Inferior parietal cortex (tissue), 1 donor: ENCODE results near the gene ARHGAP26.

Source experiments
- DNase-seq: peaks from one replicate; pipeline ENCODE4 v3.0.0-alpha.2; 2016; ENCODE audit errors: extremely low spot score

Gene ARHGAP26

GRCh38 chr5:142847898-142848790, 78.0 kb downstream of the ARHGAP26 start:
- no peak for DNase-seq

GRCh38 chr5:142849466-142849865, 79.3 kb downstream of the ARHGAP26 start:
- DNase-seq = no peak

GRCh38 chr5:142849880-142850279, 79.7 kb downstream of the ARHGAP26 start:
- no peak for DNase-seq

GRCh38 chr5:142851731-142852130, 81.6 kb downstream of the ARHGAP26 start:
- no peak for DNase-seq

GRCh38 chr5:142852416-142853198, 82.4 kb downstream of the ARHGAP26 start:
- DNase-seq = no peak

- no peak for DNase-seq
These were observed 83.5 kb downstream of the ARHGAP26 start for GRCh38 chr5:142853682-142854081.

GRCh38 chr5:142856269-142856782, 86.1 kb downstream of the ARHGAP26 start:
- DNase-seq = no peak

- no peak for DNase-seq
These were observed 87.2 kb downstream of the ARHGAP26 start for GRCh38 chr5:142857405-142857804.

- no peak for DNase-seq
These were observed 88.9 kb downstream of the ARHGAP26 start for GRCh38 chr5:142859037-142859436.

- DNase-seq = no peak
These were observed 90.1 kb downstream of the ARHGAP26 start for GRCh38 chr5:142860270-142860669.

GRCh38 chr5:142861011-142861410, 90.8 kb downstream of the ARHGAP26 start:
- DNase-seq = no peak

GRCh38 chr5:142862594-142862993, 92.4 kb downstream of the ARHGAP26 start:
- no peak for DNase-seq

- DNase-seq = no peak
These were observed 93.7 kb downstream of the ARHGAP26 start for GRCh38 chr5:142863856-142864255.

GRCh38 chr5:142864290-142865260, 94.4 kb downstream of the ARHGAP26 start:
- no peak for DNase-seq

- DNase-seq = no peak
These were observed 95.5 kb downstream of the ARHGAP26 start for GRCh38 chr5:142865631-142866030.

GRCh38 chr5:142866563-142867275, 96.5 kb downstream of the ARHGAP26 start:
- DNase-seq = peak; percentile 65

GRCh38 chr5:142869886-142870285, 99.7 kb downstream of the ARHGAP26 start:
- no peak for DNase-seq

- DNase-seq = no peak
These were observed 100.6 kb downstream of the ARHGAP26 start for GRCh38 chr5:142870532-142871362.

- no peak for DNase-seq
These were observed 101.4 kb downstream of the ARHGAP26 start for GRCh38 chr5:142871363-142872193.
